Suppressor macrophage treated with lipopolysaccharide for 1 hour (primary cell): Measurements from ENCODE around the gene SOBP.

ENCODE experiments used
- DNase-seq, 3 donors: peaks; one replicate each; pipeline ENCODE4 v3.0.0-alpha.2; 2020 to 2022

The SOBP gene

DNA sequence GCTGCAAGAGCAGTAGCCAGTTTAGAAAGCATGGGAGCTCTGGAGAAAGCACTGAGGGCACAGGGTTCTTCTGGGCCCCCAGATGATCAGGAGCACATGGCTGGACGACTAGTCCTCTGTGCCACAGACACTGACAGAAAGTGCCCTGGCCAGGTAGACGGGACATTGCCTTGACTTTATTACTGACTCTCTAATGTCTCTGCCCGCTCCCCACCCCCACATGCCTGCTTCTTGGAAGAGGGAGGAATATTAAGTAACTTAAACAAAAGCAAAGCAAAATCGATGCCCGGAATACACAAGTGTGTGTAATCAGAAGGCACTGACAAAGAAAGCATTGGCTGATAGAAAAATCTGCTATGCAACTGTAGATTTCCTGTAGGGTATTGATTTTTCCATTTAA lies 99.3 kb downstream of the SOBP start:
- DNase-seq: no peak

DNA sequence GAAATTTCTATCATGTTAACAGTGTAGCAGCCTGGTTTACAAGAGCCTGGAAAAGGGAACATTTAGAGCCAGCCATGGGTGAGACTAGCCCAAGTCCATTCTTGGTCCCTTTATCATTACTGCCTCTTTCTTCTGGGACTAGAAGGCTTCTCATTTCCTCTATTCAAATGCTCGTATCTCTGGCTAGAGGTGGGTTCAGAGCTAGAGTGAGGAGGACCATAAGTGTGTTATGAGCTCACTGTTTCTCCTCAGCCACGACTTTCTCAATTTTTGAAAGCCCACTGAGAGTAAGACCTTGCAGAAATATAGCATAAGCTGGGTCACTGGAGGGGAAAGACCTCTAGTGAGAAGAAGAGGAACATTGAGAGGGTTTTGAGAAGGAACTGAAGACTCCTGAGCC lies 100.0 kb downstream of the SOBP start:
- no peak for DNase-seq

DNA sequence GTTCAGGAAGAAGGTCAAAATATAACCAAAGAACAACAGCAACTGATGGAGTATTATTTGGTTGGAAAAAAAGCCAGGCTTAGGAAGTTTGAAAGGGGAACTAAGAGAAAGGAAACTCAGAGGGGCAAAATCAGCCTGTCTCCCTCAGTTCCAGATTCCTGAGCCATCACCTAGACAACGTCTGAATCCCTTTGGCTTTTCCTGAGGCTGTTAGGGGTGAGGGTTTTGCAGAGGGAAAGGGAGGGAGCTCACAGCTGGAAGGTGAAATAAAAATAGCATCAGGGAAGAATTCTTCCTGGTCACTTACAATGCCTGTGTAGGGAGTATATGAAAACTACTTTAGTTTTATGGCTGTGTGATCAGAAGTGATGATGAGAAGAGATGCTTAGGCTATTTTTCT lies 100.5 kb downstream of the SOBP start:
- no peak for DNase-seq

DNA sequence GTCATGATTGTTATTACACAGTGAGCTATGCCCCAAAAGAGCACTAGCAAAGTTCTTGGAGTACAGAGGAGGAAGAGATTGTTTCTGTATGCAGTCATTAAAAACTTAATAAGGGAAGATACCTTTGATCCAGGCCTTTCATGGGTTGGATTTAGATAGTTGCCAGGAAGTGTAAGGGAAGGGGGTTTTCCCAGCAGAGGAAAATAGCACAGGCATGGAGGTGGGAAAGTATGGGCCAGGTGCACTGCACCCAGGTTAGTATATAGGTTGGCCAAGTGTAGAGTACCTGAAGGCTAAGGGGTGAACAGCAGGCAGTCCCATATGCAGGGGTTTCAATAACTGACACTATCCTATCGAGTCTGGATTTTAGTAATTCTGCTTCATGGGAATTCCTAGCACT lies 101.4 kb downstream of the SOBP start:
- DNase-seq: no peak

DNA sequence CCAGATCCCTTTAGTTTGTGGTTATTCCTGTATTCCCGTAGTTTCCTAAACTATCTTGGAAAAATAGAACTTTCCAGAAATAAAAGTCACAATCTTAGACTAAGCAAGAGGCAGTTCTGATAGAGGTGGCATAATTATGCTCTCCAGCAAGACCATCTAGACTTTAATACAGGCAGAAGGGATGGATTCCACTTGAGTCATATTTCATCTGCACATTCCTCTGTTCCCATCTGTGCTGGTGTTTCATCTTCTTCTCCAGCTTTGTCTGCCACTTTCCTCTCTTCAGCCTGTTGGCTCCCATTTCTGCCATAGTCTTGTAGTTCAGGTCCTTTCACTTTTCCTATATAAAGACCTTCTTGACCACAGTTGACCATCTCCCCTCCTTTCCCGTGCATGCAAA lies 102.9 kb downstream of the SOBP start:
- DNase-seq: no peak

DNA sequence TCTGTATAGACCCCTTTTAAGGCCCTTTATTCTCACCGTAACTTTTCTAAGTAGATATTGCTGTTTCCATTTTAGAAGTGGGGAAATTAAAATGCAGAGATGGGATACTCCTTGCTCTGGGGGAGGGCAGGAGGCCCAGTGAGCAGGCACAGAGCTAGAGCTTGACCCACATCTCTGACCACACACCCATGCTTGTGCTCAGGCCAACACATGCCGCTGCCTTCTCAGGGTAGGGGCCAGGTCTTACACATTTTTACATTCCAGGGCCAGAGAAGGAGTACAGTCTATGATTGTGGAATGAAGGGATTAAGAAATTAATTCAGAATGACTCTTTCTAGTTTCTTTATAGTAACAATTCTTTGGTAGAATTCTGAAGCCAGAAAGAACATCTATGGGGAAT lies 104.8 kb downstream of the SOBP start:
- DNase-seq: no peak

DNA sequence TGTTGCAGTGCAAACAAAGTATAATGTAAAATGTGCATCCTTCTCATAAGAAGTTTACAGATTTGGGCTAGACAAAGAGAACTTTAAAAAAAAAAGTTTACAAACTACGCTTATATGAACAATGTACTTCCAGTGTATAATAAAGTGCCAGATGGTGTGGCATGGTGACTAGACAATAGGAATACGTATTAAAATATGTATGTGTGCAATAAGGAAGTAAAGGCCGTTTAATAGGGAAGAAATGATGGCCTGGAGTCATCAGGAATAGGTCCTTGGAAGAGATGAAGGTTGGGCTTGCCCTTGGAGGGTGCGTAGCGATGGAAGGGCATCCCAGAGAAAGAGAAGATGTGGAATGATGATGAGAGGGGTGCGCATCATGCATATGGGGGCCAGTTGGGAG lies 108.2 kb downstream of the SOBP start:
- no peak for DNase-seq

DNA sequence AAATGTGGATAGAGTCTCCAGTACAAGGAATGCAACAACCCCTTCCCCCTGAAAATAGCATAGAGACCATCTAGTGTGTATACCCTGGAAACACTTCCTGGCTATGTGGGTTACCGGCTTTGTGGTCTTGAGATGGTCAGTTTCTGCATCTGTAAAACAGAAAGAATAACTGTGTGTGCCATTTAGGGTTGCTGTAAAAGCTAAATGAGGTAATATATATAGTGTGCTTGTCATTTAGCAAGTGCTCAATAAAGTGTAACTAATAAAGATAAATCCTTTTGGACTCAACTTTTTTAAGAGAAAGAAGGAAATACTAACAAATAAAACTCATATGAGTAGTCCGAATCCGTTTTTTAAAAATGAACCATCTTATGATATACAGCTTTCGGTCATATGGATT lies 109.1 kb downstream of the SOBP start:
- no peak for DNase-seq

DNA sequence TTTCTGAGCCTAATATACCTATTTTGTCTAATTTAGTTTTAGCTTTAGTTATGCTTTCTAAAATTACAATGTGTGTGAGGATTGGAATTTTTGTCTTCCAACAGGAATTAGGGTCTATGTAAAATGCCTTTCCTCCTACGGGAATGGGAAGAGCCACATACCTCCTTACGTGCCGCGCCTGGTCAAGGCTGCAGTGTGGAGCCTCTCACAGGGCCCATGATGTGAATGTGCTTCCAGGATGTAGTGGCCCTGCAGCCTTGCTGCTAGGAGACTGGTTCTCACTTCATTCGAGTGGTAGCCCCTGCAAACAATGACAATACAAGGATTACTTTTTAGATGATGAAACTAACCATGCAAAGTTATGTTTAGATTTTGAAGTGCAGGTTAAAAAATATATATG lies 110.2 kb downstream of the SOBP start:
- DNase-seq: no peak

DNA sequence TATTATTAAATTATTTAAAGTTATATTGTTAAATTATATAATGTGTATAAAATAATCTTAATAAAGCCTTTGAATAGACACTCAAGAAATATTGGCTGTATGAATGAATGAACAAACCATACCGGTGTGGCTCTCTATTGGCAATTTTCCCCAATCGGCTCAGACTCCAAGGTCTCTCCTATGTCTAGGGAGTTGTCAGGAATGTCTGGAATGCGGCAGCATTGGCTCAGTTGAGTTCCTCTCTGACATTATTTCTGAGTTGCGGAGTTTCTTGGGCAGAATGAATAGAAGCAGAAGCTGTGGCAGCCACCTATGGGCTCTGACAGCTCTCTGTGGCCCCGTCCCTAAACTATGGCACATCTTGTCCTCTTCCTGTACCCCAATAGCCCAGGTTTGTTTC lies 111.0 kb downstream of the SOBP start:
- DNase-seq: no peak

DNA sequence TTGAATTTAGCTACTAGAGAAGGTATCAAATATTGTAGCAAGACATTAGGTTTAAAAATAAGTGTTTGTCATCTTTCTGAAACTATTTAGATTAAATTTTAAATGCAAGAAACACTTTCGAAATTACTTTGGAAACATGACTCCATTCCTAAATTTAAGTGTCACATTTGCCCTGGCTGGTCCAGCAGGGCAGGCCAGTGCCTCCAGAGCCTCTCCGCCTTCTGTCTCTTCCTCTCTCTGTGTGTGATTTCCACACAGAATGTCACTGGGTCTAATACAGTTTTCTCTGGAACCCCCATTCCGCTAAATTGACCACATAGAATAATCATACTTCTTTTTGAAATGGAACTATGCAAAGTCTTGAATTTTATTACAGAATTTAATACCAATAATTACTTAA lies 111.5 kb downstream of the SOBP start:
- DNase-seq: no peak

DNA sequence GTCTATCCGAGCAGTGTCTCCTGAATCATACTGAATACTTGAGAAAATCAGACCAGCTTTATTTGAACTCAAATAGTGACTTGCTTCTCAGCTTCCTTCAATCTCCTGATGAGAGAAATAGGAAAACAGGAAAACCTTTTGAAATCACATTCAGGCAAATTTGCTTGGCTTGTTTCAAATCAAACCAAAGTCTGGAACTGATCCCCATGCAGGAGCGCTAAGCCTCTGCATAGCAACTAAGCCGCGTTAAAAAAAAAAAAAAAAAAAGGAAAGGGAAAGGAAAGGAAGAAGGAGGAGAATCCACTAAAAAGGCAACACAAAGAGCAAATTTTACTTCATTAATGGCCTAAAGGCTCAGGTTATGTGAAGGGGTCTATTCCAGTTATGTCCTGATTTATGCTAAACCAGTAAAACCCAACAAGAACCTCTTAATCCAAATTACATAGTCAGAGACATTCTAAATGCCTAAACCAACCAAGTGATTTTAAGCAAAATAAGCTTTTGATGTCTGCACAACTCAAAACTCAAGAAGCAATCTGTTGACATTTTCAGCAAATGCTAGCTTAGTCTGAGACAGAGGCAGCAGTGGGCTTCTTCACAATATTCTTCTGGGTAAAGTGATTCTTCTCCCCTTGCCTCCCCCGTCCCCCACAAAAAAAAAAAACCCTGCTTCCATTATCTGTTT lies 112.5 kb downstream of the SOBP start:
- DNase-seq: no peak

DNA sequence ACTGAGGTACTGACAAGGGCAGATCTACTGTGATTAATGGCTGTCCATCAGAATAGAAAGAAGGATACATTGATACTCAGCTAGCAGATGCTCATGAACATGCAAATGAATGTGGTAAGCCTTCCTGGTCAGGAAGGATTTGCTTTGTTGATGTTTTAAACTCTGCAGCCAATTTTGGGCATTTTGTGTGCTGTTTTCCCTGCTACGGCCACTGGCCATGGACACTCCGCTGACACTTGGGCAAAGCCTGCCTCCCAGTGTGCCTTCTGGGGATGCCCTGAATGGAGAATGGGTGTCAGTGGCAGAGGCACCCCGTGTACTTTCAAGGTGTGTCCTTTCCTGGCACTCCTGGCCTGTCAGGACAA lies 113.1 kb downstream of the SOBP start:
- no peak for DNase-seq

DNA sequence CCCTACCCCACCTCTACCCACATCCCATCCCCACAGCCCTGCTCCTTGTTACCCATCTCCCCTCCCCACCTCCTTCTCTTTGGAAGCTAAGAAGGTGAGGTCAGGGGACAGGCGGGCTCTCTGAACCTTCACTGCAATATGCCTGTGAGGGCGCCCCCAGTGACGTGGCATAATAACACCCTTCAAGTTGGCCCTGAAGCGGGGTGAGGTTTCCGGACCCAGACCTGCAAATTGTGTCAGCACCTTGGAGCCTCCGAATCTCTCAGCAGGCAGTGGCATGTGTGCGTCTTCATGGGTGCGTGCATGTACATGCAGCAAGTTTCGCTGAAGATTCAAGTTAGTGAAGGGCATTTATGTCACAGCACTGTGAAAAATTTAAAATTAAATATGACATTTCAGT lies 114.6 kb downstream of the SOBP start:
- no peak for DNase-seq

DNA sequence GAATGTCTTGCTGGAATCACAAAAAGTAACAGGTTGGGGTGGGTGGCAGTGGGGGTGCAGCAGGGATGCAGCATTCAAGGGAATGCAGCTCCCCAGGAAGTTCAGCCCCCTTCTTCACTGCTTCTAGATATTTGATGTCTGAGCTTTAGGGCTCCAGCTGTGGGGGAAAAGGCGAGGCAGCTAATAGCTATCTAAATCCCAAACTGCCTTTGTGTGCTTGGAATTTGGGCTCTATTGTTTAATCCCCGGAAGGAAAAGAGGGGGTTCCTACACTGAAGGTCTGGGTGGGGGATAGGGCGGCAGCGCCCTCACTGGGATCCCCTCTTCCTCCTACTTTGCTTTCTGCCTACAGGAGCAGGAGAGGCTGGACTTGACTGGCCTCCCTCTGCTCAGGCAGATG lies 116.5 kb downstream of the SOBP start:
- DNase-seq: no peak

DNA sequence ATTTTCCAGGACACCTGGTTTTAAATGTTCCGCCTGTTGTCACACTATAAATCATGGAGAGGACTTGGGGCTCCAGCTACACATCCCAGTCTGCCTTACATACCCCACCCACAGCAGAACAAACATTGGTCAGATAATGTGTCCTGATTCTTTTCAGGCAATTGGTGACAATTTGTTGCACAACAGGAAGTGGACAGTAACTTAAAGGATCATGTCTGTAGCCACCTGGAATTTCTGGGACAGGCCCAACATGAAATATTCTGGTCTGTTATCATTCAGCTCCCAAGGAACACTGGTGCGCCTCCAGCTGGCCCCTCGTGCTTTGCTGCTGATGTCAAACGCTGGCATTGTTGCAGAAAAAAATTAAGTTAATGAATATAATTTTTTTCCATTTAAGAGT lies 117.2 kb downstream of the SOBP start:
- DNase-seq: no peak

DNA sequence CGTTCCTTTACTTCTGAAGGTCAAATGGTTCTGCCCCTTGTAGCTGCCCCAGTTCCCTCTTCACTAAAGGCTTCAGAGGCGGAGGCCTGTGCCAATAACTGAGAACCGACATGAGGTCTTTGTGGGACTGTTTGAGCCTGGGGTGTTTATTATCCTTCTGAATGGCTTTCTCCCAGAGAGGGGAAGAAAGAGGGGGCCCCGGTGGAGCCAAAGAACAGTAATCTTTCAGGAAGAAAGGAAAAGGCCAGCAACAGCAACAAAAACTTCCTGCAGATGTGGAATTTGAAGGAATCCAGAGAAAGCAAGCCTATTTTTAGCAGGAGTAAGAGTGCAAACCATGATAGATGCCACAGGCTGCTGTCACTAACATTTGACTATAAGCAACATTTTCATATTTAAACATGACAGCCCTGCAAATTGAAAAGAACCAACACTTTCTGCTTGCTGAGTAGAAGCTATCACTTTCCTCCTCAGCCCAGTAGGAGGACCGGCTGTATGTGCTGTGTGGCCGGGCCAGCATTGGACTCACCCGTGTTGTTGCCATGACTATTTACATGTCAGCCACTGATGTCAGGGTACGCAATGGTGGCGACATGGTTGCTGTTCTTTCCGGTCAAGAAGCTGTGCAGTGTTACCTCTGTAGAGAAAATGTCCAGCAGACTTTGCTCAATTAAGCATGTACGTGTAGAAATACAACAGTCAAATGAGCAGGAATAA lies 121.3 kb downstream of the SOBP start:
- DNase-seq: no peak

DNA sequence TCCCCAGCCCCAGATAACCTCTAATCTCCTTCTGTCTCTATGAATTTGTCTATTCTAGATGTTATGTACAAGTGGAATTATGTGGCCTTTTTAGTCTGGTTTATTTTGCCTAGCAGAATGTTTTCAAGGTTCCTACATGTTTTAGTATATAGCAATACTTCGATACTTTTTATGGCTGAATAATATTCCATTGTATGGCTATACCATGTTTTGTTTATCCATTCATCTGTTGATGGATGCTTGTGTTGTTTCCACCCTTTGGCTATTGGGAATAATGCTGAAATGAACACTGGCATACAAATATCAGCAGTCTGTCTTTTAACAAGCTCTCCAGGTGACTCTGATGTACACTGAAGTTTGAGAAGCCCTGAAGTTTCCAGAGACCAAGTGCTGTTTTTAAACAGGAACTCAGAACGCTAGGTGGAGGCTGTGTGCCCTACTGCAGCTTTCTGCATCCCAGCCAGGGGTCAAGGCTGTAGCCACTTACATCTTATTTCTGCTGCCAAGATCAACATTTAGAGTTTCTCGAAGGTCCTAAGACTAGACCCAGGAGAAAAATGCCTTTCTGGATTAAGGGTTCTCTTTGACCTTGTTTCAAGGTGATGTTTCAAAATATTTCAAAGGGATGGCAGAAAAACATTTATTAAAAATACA lies 123.0 kb downstream of the SOBP start:
- no peak for DNase-seq

DNA sequence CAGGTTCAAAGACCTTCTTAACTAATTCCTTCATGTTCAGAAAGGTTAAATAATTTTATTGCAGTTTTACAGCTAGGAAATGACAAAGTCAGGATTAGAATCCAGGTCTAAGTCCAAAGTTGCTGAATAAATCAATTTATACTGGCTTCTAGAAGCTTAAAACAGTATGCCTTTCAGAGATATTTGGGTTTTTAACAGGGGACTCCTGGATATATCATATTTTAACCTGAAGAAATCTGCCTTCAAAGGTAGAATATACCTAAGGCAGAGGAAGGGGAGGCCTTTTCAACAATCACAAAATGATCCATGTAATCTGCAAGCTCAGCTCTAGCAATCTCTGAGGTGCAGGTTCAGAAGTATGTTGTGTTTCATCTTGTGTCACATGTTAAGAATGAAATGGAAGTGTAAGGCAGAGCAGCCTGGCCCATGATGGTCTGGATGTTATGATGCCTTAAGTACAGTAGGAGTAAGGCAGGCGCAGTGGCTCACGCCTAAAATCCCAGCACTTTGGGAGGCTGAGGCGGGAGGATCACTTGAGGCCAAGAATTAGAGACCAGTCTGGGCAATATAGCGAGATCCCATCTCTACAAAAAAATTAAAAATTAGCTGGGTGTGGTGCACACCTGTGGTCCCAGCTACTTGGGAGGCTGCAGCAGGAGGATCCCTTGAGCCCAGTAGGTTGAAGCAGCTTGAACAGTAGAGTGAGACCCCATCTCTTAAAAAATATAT lies 123.9 kb downstream of the SOBP start:
- DNase-seq: no peak

DNA sequence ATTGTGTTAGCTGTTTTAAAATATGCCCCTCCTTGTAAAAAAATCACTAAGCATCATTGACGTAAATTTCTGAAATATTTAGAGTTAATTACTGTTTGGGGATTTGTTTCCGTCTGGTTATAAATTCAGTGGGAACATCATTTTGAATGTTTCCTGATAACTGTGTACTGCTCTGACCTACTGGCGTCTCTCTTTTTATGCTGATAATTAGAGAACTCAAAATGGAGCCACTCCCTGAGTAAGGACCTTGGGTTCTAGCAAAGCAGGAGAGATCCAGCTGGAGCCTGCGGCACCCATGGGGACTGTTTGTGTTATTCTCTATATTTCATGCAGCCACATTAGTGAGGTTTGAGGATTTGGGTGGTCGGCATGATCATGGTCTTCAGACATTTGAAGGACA lies 124.9 kb downstream of the SOBP start:
- DNase-seq: no peak

DNA sequence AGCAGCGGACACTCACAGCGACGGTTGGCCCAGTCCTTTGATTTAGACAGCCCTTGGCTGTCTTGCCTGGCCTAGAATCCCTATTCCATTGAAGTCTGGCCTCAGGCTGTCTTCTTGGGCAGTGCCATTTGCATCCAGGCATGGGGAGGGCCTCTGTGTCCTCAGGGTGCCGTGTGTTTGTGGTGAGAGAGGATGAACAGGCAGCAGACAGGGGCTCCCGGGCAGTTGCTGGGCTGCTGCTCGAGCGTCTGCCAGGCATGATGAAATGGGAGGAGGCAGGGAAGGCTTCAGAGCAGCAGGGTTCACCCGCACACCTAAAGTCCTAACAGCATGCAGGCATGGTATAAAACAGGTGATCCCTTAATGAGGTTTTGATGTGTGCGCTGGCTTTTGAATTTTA lies 126.9 kb downstream of the SOBP start:
- no peak for DNase-seq

DNA sequence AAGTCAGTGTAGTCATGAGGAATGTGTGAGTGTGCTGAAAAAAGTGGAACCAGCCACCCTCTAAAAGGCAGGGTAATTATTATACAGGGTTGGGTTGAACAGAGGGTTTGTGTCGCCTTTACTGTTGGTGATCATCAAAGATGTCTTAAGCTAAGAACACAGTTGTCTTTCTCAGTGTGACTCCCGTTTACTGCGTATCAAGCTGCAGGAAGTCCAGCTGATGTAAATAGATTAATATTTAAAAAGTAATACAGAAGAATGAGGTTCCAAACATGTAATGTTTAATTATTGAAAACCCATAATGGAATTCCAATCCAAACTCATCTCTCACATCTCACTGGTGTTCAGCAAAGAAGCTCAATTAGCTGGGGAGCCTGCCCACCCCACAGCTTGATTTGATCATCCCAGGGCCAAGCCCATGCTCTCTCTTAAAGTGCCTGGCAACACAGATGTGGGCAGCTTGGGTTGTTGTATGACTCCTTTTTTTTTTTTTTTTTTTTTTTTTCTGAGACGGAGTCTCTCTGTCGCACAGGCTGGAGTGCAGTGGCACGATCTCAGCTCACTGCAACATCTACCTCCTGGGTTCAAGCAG lies 127.5 kb downstream of the SOBP start:
- no peak for DNase-seq

DNA sequence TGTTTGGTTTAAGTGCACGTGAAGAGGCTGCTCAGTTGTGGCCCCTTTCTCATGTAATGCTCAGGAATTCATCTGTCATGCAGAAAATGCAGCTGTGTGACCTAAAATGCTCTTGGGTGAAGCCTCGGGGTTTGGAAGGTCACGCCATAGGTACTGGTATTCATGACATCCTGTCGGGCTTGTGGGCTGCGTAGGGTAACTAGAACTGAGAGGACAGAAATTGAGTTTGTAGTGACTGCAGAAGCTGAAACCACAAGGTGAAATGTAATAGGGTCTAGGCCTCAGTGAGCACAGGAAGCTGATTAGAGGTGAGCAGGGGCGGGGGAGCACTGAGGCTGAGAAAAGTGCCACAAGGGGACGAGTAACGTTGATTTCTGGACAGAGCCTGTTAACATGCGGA lies 128.8 kb downstream of the SOBP start:
- DNase-seq: no peak

DNA sequence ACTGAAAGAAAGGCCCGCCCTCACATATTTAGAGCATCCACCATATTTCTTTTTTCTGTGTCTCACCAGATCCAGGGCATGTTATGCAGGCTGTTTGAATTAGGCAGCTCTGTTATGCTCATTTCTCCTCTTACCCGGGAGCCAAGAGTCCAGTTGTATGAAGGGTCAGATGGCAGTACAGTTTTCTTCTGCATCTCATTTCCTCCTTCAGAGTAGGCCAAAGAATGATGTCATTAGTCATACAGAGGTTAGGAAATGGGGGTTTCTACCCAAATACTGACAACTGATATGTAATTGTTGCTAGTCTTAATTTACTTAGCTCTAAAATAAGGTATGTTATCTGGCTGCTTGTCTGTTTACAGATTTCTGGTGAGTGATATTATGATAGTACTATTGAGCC lies 130.8 kb downstream of the SOBP start:
- DNase-seq: peak; percentile 34 to 66 (median 41)
